H1 (cell line): Measurements from ENCODE around the gene PRR23B. TPM values are rescaled to one million over a fixed set of nuclear protein-coding genes. Genes with fewer than 3 reads are reported as not detected.

Experiments
- CTCF ChIA-PET: fragments of 300-600 bp; sonication (Branson Sonifier 250); formaldehyde crosslinking; loops from one replicate; lab custom pipeline; 2021; ENCODE audit not compliant: partially characterized antibody; lab: Charles Lee
- POLR2A ChIA-PET: fragments of 300-600 bp; sonication (Branson Sonifier 250); formaldehyde crosslinking; loops from one replicate; lab custom pipeline; 2021; ENCODE audit warnings: inconsistent platforms; ENCODE audit not compliant: partially characterized antibody; lab: Charles Lee
- DNase-seq, 2 experiments: peaks; one replicate each; pipeline versions ENCODE4 v3.0.0 to v3.0.0-alpha.2; 2010 to 2022; ENCODE audit warnings: low spot score in 2 of 2, low read depth in 1 of 2, mixed read lengths in 1 of 2
- FAIRE-seq: peaks from 2 replicates; lab custom pipeline; 2011; peaks lifted over from hg19 to GRCh38; lab: Jason Lieb, UNC
- H2AFZ ChIP-seq: 2 replicates; pipeline ENCODE4 v1.8.1; 2012; ENCODE audit warnings: low read length, inconsistent platforms
- H2AK5ac ChIP-seq: 2 replicates; pipeline ENCODE4 v1.6.1; 2013; ENCODE audit warnings: low read depth, low read length
- H2BK120ac ChIP-seq: replicated peaks from 2 replicates; pipeline ENCODE3; 2013; ENCODE audit warnings: low read depth, low read length, inconsistent platforms
- H2BK12ac ChIP-seq: 2 replicates; pipeline ENCODE4 v1.6.1; 2013; ENCODE audit warnings: low read depth, low read length
- H2BK15ac ChIP-seq: 2 replicates; pipeline ENCODE4 v1.6.1; 2013; ENCODE audit warnings: low read length
- H2BK20ac ChIP-seq: 2 replicates; pipeline ENCODE4 v1.6.1; 2013; ENCODE audit warnings: low read length
- H2BK5ac ChIP-seq: 2 replicates; pipeline ENCODE4 v1.6.1; 2013; ENCODE audit warnings: low read depth, low read length
- H3K14ac ChIP-seq: 2 replicates; pipeline ENCODE4 v1.6.1; 2013; ENCODE audit warnings: inconsistent platforms; ENCODE audit not compliant: insufficient read length
- H3K18ac ChIP-seq: 2 replicates; pipeline ENCODE4 v1.6.1; 2013; ENCODE audit warnings: low read length; ENCODE audit errors: extremely low read depth
- H3K23ac ChIP-seq: 2 replicates; pipeline ENCODE4 v1.6.1; 2013; ENCODE audit warnings: inconsistent platforms; ENCODE audit not compliant: insufficient read length
- H3K23me2 ChIP-seq: 2 replicates; pipeline ENCODE4 v1.6.1; 2013; ENCODE audit warnings: low read depth, low read length
- H3K27ac ChIP-seq: 2 replicates; pipeline ENCODE4 v1.6.1; 2011; ENCODE audit warnings: low read depth, low read length, inconsistent platforms
- H3K27me3 ChIP-seq, 4 experiments: replicated peaks in 1 of 4; 1 replicate in 1 of 4; 2 replicates in 3 of 4; pipeline versions ENCODE4 v1.6.1 to v1.8.1; 2011 to 2013; ENCODE audit warnings: low read length in 3 of 4, mild to moderate bottlenecking in 3 of 4, inconsistent platforms in 2 of 4, mixed read lengths in 2 of 4, moderate library complexity in 1 of 4; ENCODE audit not compliant: control insufficient read depth in 3 of 4, insufficient read depth in 3 of 4; ENCODE audit errors: extremely low read depth in 1 of 4
- H3K36me3 ChIP-seq, 4 experiments: 2 replicates each; pipeline versions ENCODE4 v1.6.1 to v1.8.1; 2011 to 2013; ENCODE audit warnings: mild to moderate bottlenecking in 4 of 4, low read length in 3 of 4, moderate library complexity in 2 of 4, control low read depth in 1 of 4, inconsistent platforms in 1 of 4; ENCODE audit not compliant: insufficient read depth in 4 of 4, control insufficient read depth in 2 of 4
- H3K4ac ChIP-seq: replicated peaks from 2 replicates; pipeline ENCODE3; 2013; ENCODE audit warnings: low read length, low read depth, mixed read lengths, inconsistent platforms; ENCODE audit not compliant: insufficient read length
- H3K4me1 ChIP-seq, 4 experiments: replicated peaks in 1 of 4; 1 replicate in 1 of 4; 2 replicates in 3 of 4; pipeline versions ENCODE4 v1.6.1 to v1.8.1; 2011 to 2013; ENCODE audit warnings: low read length in 3 of 4, inconsistent platforms in 2 of 4, mixed read lengths in 1 of 4; ENCODE audit not compliant: insufficient read depth in 4 of 4, control insufficient read depth in 3 of 4
- H3K4me2 ChIP-seq, 2 experiments: 2 replicates each; pipeline versions ENCODE4 v1.6.1 to v1.8.1; 2011 to 2013; ENCODE audit warnings: low read depth in 2 of 2, low read length in 2 of 2, control low read depth in 1 of 2, inconsistent platforms in 1 of 2, mild to moderate bottlenecking in 1 of 2; ENCODE audit not compliant: insufficient read depth in 1 of 2
- H3K4me3 ChIP-seq, 4 experiments: fragments of 200-600, 300-600 bp in 1 of 4; sonication (generic), shearing (Covaris generic), sonication (Bioruptor Twin) in 1 of 4; 2 replicates each; pipeline versions ENCODE4 v1.5.1 to v1.8.1; 2011 to 2016; ENCODE audit warnings: low read length in 4 of 4, low read depth in 3 of 4, control low read depth in 2 of 4, inconsistent platforms in 2 of 4, mild to moderate bottlenecking in 2 of 4, mixed read lengths in 1 of 4, moderate library complexity in 1 of 4; ENCODE audit not compliant: insufficient read depth in 2 of 4; ENCODE audit errors: extremely low read depth in 1 of 4
- H3K56ac ChIP-seq: replicated peaks from 2 replicates; pipeline ENCODE3; 2013; ENCODE audit warnings: low read depth, mild to moderate bottlenecking, mixed read lengths, low read length, inconsistent platforms; ENCODE audit not compliant: insufficient read length
- H3K79me1 ChIP-seq: 2 replicates; pipeline ENCODE4 v1.6.1; 2013; ENCODE audit warnings: low read depth, low read length, control low read depth
- H3K79me2 ChIP-seq, 2 experiments: 2 replicates each; pipeline versions ENCODE4 v1.6.1 to v1.8.1; 2012 to 2013; ENCODE audit warnings: low read length in 2 of 2, mild to moderate bottlenecking in 2 of 2, inconsistent platforms in 1 of 2; ENCODE audit not compliant: insufficient read depth in 2 of 2, control insufficient read depth in 1 of 2
- H3K9ac ChIP-seq, 4 experiments: replicated peaks in 1 of 4; 1 replicate in 1 of 4; 2 replicates in 3 of 4; pipeline versions ENCODE4 v1.6.1 to v1.8.1; 2011 to 2013; ENCODE audit warnings: low read depth in 3 of 4, low read length in 3 of 4, control low read depth in 2 of 4, mild to moderate bottlenecking in 2 of 4, moderate library complexity in 2 of 4, inconsistent platforms in 1 of 4; ENCODE audit errors: extremely low read depth in 1 of 4
- H3K9me3 ChIP-seq, 2 experiments: 2 replicates each; pipeline versions ENCODE4 v1.6.1 to v1.8.1; 2012 to 2013; ENCODE audit warnings: mild to moderate bottlenecking in 2 of 2, moderate library complexity in 2 of 2, control low read depth in 1 of 2, inconsistent platforms in 1 of 2, low read depth in 1 of 2, low read length in 1 of 2, mixed read lengths in 1 of 2; ENCODE audit not compliant: insufficient read depth in 2 of 2
- H4K20me1 ChIP-seq, 2 experiments: replicated peaks in 1 of 2; 2 replicates each; pipeline versions ENCODE3 to v1.8.1; 2011 to 2013; ENCODE audit warnings: inconsistent platforms in 2 of 2, low read length in 2 of 2, mild to moderate bottlenecking in 1 of 2; ENCODE audit not compliant: insufficient read depth in 2 of 2, control insufficient read depth in 1 of 2
- H4K5ac ChIP-seq: 2 replicates; pipeline ENCODE4 v1.6.1; 2013; ENCODE audit warnings: low read length, low read depth, mixed read lengths, inconsistent platforms; ENCODE audit not compliant: insufficient read length
- H4K8ac ChIP-seq: 2 replicates; pipeline ENCODE4 v1.8.0; 2013; ENCODE audit warnings: mild to moderate bottlenecking, moderate library complexity, low read length, inconsistent platforms; ENCODE audit not compliant: insufficient read depth; ENCODE audit errors: extremely low read depth
- H4K91ac ChIP-seq: replicated peaks from 2 replicates; pipeline ENCODE3; 2013; ENCODE audit warnings: low read length, mixed read lengths, inconsistent platforms; ENCODE audit not compliant: insufficient read length
- CBX8 ChIP-seq: fragments of 300-800, 300-1000 bp; sonication (generic); IDR thresholded peaks from 2 replicates; pipeline ENCODE4 v1.7.1; 2016; ENCODE audit warnings: low read depth, low read length, borderline replicate concordance
- CHD1 ChIP-seq: IDR thresholded peaks from 2 replicates; pipeline ENCODE4 v1.6.1; 2012; ENCODE audit warnings: low read depth, low read length, improper control_type of control experiment
- CHD2 ChIP-seq: IDR thresholded peaks from 2 replicates; pipeline ENCODE4 v1.6.1; 2012; ENCODE audit warnings: low read length, improper control_type of control experiment
- GTF2F1 ChIP-seq: IDR thresholded peaks from 2 replicates; pipeline ENCODE4 v1.6.1; 2012; ENCODE audit warnings: low read depth, low read length, improper control_type of control experiment, borderline replicate concordance
- HDAC2 ChIP-seq, 2 experiments: fragments of 300-600 bp in 1 of 2; sonication (generic) in 1 of 2; IDR thresholded peaks; 2 replicates each; pipeline ENCODE4 v1.6.1; 2011 to 2012; ENCODE audit warnings: low read depth in 2 of 2, low read length in 2 of 2, mild to moderate bottlenecking in 2 of 2, moderate library complexity in 2 of 2, borderline replicate concordance in 1 of 2, inconsistent platforms in 1 of 2
- MAX ChIP-seq: IDR thresholded peaks from 2 replicates; pipeline ENCODE4 v1.6.1; 2012; ENCODE audit warnings: inconsistent platforms
- POLR2AphosphoS5 ChIP-seq: IDR thresholded peaks from 2 replicates; pipeline ENCODE4 v1.6.1; 2011; ENCODE audit warnings: low read depth, low read length
- RFX5 ChIP-seq: IDR thresholded peaks from 2 replicates; pipeline ENCODE4 v1.6.1; 2011; ENCODE audit warnings: low read depth, low read length, improper control_type of control experiment, borderline replicate concordance
- RNF2 ChIP-seq: fragments of 200-900, 300-1000 bp; sonication (generic); IDR thresholded peaks from 2 replicates; pipeline ENCODE4 v1.7.1; 2016; ENCODE audit warnings: borderline replicate concordance, low read depth, mild to moderate bottlenecking, antibody characterized with exemption, low read length; ENCODE audit not compliant: poor library complexity, severe bottlenecking; ENCODE audit errors: missing control alignments
- SIN3A ChIP-seq, 2 experiments: IDR thresholded peaks in 1 of 2; conservative IDR thresholded peaks in 1 of 2; 2 replicates each; pipeline ENCODE4 v1.6.1; 2011 to 2012; ENCODE audit warnings: low read length in 2 of 2, improper control_type of control experiment in 1 of 2, low read depth in 1 of 2, mild to moderate bottlenecking in 1 of 2
- SIX5 ChIP-seq: IDR thresholded peaks from 2 replicates; pipeline ENCODE4 v1.6.1; 2011; ENCODE audit warnings: mild to moderate bottlenecking, low read depth, low read length
- SP1 ChIP-seq: IDR thresholded peaks from 2 replicates; pipeline ENCODE4 v1.6.1; 2011; ENCODE audit warnings: low read depth, low read length
- SP4 ChIP-seq: IDR thresholded peaks from 2 replicates; pipeline ENCODE4 v1.6.1; 2012; ENCODE audit warnings: low read length, inconsistent platforms
- whole genome bisulfite sequencing, 2 experiments: shearing (Covaris generic) in 1 of 2; methylation state at CpG; one replicate each; pipeline versions ENCODE4 v1.1.6 to v1.1.7; 2013 to 2015; ENCODE audit warnings: low lambda C conversion rate in 2 of 2, mixed read lengths in 2 of 2, inconsistent platforms in 1 of 2, low coverage in 1 of 2, missing lambda C conversion rate in 1 of 2; ENCODE audit not compliant: insufficient replicate concordance in 2 of 2, insufficient coverage in 1 of 2, insufficient read length in 1 of 2; ENCODE audit errors: extremely low coverage in 1 of 2, missing lambda C conversion rate in 1 of 2; 5-methylcytosine and 5-hydroxymethylcytosine counted together
- polyA plus RNA-seq, 7 experiments: library from polyadenylated mRNA; depleted of rRNA in 3 of 7; stranded (reverse) in 5 of 7; unstranded in 2 of 7; fragments of >200 nt in 5 of 7; fragments of 200-250 nt in 2 of 7; gene quantifications; 1 replicate in 5 of 7; 2 replicates in 1 of 7; 4 replicates in 1 of 7; pipeline versions ENCODE4 v1.2.1 to v1.2.3, GENCODE V29; 2011 to 2013; ENCODE audit warnings: missing spikeins in 2 of 7, mixed read lengths in 2 of 7
- total RNA-seq: library from RNA; stranded (reverse); fragmentation: NEBNext Ultra II Directional; extraction: Animal tissue kit (Norgen Biotek cat#: 25700); gene quantifications from 2 replicates; pipeline ENCODE4 v1.2.1, GENCODE V29; 2021

The PRR23B gene
- total and polyA plus RNA-seq, 2 of the 8 experiments (the other 6 are each of a cell fraction or from before 2014, with no cell fraction given): not detected

- Histone ChIP-seq H3K14ac (no peak overlapping the region), H3K9me3 (no peaks in the 10 kb centered on the region; a peak in 1 of 4 replicates), H3K9ac (no peak overlapping the region), H2AK5ac (no peak overlapping the region), H3K4me2 (no peak overlapping the region), H4K91ac (no peak overlapping the region), H3K4ac (no peak overlapping the region), H3K4me1 (no peaks in the 10 kb centered on the region), H2BK5ac (no peak overlapping the region), H3K79me2 (no peaks in the 10 kb centered on the region), H4K20me1 (no peaks in the 10 kb centered on the region), H3K18ac (no peak overlapping the region), H3K56ac (no peak overlapping the region), H2BK20ac (no peak overlapping the region), H2BK120ac (no peak overlapping the region), H3K27ac (no peak overlapping the region), H4K5ac (no peak overlapping the region), H3K23me2 (no peaks in the 10 kb centered on the region), H3K23ac (no peak overlapping the region), H3K36me3 (no peaks in the 10 kb centered on the region), H4K8ac (no peak overlapping the region), H2AFZ (no peak overlapping the region), H2BK15ac (no peak overlapping the region), H2BK12ac (no peak overlapping the region), H3K4me3 (no peak overlapping the region), H3K27me3 (no peaks in the 10 kb centered on the region), H3K79me1 (no peaks in the 10 kb centered on the region)
- DNase-seq: no peak
- 77% methylated on average over 2 of the region's 2 CpGs; no CpG with 5 or more reads in 1 of the 2 experiments for WGBS, 2 experiments
- CTCF ChIA-PET: interaction anchor here (0.7 to 2.2 kb wide), 5 partner anchors 9 to 553 kb away, joined by 3 to 6 read pairs (median 3); no protein-coding TSS in a partner anchor
- POLR2A ChIA-PET: no interaction called here
- FAIRE-seq: no peak
- no peak for TF ChIP-seq SIX5
- TF ChIP-seq SIN3A (conservative IDR thresholded peaks at IDR 0.05 in 1 of 2, IDR thresholded peaks at IDR 0.05 in 1 of 2; ENCODE audit: low read depth in 1 of 2, low read length in 2 of 2): no peak
- TF ChIP-seq HDAC2 (IDR thresholded peaks at IDR 0.05; ENCODE audit: borderline replicate concordance in 1 of 2, low read depth in 2 of 2, low read length in 2 of 2): no peak
- TF ChIP-seq RFX5: no peak
- TF ChIP-seq CBX8: no peak
- TF ChIP-seq RNF2: no peak
- TF ChIP-seq POLR2AphosphoS5: no peak
- no peak for TF ChIP-seq SP4
- no peak for TF ChIP-seq CHD1
- no peak for TF ChIP-seq CHD2
- no peak for TF ChIP-seq GTF2F1
- no peak for TF ChIP-seq MAX
- no peak for TF ChIP-seq SP1
Observed at GRCh38 chr3:139032326-139033002, 11.7 kb upstream of the PRR23B start.
